Measurements from ENCODE around the gene PAX3.

Gene PAX3

DNA sequence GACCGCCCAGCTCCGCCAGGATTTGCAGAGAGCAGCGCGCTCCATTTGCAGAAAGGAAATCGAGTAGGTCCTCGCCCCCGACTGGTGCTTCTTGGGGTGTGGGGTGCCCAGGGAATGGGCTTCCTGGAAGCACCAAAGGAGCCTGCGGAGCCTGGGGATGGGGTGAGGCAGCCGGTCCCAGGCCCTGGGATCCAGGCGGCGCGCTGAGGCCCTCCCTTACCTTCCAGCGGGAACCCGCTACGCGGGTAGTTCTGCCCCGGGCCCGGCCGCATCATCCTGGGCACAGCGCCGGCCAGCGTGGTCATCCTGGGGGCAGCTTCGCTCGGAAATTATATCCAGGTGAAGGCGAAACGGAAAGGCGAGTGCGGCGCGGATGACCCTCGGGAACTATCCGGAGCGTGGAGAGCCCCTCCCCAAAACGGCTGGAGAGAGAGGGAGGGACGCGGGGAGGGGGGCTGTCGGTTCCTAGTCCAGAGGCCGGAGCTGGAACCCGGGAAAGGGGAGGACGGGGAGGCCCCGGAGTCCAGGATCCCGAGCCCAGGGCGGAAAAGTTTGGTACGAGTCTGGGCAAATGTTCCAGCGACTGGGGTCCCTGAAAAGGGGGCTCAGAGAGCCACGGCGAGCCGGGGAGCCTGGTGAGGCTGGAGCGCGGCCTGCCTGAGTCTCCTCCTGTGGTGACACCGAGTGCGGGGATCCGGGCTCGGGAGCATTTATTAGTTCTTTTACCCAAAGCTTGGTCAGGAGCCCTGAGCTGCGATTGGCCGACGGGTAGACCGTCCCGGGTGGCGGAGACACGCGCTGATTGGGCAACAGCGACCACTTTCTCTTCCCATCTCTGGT lies at the start of gene PAX3:
TSS of gene PAX3 (minus strand) at position 688 of the 840 bp plus-strand sequence. CDS start at position 305, 383 bp downstream.
- no peak for DNase-seq

DNA sequence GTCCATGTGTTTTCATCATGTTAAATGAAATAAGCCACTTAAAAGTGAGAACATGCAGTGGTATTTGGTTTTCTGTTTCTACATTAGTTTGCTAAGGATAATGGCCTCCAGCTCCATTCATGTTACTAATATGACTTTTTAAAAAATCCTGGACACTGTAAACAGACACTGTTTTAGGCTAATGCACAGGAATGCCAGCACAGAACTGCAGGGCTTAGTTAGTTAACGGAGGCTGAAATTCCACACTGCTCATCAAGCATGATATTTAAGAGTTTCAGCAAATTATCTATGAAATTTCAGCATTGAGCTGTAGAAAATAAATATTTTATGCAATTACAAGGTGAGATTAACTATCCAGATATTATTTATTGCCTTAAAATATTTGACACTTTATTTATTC lies 42.5 kb upstream of the PAX3 start:
- no peak for DNase-seq

DNA sequence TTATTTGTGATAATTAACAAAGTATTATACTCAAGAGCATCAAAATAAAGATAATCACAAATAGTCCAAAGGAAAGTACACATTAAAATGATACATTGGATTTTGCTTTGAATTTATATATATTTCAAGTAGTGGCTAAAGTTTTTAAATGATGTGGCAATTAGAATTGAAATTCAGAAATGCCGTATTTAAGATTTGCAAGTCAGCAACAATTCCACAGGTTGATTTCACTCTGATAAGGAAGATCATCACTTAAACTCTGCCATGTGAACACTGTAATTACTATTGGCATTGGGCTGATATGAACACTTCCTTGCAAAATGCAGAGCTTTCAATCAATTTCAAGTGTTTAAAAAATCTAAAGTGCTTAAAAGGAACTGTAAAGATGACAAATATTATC lies 39.6 kb upstream of the PAX3 start:
- DNase-seq: no peak

DNA sequence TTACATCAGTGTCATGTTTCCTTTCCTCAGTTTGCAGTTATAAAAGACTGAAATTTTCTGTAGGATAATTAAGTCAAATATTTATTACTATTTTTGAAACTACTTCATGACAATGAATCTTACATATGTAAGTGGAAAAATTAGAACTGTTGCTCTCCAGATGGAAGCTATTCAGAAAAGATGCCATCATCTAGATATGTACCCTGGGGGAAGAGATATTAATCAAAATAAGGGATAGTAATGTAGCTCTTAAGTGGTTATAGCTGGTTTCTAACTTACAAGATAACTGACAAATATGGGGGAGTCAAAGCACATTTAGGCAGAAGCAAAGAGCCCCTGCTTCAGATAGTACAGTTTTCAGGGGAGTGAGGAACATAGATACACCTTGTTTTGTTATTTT lies 38.1 kb upstream of the PAX3 start:
- DNase-seq: no peak

DNA sequence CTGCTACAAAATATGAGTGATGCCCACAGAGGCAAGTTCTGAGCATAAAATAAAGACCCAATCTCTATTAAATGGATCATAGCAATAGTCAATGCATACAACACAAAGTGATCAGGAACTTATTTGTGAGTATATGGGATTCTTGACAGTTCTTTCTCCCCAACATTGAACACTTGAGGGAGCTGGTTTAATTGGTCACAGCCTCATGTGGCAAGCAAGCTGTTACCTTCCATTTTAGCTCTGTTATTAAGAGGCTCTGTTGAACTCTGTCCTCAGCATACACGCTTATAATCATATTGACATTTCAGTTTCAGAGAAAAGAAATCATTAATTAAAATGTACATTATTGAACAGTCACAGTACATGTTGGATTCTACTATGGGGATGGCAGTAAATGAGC lies 37.6 kb upstream of the PAX3 start:
- DNase-seq: no peak

DNA sequence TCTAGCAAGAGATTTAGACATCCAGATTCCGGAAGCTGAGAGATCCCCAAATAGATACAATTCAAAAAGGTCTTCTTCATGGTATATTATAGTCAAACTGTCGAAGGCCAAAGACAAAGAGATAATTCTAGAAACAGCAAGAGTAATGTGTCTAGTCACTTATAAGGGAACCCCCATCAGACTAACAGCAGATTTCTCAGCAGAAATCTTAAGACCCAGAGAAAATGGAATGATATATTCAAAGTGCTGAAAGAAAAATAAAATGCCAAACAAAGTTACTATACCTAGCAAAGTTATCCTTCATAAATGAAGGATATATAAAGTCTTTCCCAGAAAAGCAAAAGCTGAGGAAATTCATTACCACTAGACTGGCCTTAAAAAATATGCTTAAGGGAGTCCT lies 36.1 kb upstream of the PAX3 start:
- no peak for DNase-seq

DNA sequence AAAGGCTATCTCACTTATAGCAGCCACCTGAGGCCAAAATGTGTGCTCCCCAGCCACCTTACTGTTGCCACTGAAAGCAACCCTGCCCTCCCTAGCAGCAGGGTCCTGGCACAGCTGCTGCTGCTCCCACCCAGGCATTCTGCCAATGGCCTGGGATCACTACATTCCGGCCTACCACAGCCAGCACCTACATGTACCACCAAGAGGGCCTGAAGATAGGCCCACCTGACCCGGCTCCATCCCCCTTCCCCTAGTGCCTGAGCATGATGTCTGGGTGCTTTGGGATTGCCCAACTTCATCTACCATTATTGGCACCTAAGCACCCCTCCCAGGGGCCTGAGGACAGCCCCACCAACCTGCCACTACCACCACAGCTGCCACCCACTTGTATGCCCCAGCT lies 34.6 kb upstream of the PAX3 start:
- DNase-seq: no peak

DNA sequence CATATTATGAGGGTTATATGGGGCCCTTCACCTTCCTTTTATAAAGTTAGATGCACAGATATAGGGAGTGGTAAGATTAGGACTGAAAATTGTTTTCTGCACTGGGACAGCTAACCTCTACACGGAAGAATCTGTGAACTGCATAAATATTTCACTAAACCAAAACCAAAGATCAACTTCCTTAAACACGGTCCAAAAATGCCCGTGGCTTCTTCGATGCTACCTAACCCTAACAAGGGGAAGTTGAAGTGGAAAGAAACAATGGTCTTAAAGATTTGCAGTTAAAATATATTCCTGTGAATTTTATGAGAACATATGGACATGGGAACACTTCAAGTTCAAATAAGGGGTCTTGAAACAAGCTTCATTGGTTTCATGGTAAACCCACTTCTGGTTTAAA lies 33.3 kb upstream of the PAX3 start:
- DNase-seq: no peak

DNA sequence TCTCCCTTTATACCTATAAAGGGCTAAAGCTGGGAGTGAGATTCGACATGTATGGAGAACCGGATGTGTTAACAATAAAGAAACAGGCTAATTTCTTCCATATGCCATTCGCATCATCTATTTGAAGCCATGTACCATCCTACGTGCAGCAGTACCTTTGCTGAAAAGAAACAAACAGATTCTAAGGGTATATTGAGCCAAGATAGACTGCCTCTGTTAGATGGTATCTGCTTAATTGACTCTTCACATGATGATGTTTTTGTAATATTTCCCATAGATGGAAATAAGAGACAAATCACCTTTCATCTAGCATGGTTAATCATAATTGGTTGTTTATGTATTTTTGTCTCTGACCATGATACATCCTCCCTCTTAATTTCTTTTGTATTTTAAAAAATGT lies 32.1 kb upstream of the PAX3 start:
- no peak for DNase-seq

DNA sequence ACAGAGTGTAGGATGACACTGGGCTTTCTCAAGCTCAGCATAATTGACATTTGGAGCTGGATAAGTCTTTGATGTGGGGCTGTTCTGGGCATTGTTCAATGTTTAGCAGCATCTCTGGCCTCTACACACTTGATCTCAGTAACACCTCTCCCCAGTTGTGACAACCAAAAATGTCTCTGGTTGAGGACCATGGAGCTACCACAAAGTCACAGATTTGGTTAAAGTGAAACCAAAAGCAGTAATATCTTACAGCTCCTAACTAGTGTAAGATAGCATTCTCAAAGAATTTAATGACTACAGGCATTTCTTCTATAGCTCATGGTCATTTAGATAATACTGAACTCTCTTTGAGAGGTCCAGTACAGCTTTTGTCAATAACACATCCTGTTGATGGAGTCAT lies 23.4 kb upstream of the PAX3 start:
- DNase-seq: no peak

DNA sequence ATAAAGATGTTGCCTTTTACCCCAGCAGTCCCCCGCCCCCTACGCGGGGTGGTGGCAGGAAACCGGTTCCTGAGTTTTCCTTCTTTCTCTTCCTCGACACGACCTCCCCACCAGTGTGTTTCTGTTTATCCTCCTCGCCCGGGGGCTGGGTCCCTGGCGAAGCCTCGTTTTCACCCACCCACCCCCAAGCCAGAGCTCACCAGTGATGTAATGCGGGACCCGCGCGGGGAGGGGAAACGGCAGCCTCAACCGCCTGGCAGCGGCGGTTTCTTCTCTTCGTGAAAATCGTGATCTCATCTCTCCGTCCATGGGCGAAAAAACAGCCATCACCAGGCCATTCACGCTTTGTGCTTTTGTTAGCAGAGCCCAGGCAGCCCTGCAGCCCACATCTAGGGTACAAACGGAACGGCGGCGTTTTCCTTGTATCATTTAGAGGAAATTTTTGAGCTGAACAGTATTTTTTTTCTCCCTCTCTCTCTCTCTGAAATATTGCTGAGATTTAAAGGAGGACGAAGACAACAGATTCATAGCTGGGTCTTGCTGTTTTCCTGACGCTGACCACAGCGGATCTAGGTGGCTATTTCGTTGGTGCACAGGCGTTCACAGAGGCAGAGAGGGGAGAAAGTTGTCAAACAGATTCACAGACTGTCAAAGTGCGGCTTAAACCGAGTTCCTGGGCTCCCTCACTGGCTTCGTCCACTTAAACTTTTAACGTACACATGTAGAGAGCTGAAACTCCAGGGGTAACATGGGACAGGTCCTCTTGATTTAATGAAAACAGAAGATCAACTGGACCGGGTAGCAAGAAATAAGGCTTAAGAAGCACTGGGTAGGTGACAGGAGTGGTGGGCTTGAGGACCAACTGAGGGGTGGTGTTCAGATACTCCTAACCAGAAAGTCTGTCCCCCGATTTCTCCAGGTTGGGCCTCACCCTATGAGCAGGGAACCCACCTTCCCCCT lies 21.9 kb upstream of the PAX3 start:
- peak; percentile 88 for DNase-seq

DNA sequence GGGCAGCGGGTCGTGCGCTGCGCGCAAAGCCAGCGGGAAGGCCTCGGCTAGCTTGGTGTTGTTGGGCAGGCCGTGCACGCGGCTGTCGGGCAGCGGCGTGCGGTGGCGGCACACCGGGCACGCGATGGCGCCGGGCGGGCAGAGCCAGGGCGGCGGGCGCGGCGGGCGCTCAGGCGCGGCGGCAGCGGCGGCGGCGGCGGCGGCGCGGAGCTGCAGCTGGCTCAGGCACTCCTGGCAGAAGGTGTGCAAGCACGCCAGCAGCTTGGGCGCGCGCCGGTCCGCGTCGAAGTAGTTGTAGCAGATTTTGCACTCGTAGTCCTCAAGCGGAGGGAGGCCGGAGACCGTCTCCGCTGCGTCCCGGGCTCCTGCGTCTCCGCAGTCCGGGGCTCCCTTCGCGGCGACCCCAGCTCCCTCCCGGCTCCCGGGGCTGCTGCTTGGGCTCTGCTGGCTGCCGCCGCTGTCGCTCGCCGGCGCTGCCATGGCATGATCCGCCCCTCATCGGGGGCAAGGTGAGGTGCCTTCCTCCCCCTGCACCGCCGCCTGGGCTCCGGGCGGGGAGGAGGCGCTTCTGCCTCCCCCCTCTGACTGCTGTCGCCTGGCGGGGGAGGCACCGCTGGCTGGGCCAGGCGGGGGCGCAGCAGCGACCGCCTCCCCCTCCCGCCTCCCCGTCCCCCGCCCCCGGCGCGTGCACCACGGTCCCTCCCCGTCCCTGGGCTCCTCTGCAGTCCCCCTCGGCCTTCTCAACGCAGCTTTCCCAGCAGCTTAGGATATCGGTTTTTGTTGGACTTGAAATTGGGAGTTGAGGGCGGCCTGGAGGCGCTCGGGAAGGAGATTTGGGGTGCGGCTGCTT lies 21.0 kb upstream of the PAX3 start:
- peak; percentile 88 for DNase-seq

DNA sequence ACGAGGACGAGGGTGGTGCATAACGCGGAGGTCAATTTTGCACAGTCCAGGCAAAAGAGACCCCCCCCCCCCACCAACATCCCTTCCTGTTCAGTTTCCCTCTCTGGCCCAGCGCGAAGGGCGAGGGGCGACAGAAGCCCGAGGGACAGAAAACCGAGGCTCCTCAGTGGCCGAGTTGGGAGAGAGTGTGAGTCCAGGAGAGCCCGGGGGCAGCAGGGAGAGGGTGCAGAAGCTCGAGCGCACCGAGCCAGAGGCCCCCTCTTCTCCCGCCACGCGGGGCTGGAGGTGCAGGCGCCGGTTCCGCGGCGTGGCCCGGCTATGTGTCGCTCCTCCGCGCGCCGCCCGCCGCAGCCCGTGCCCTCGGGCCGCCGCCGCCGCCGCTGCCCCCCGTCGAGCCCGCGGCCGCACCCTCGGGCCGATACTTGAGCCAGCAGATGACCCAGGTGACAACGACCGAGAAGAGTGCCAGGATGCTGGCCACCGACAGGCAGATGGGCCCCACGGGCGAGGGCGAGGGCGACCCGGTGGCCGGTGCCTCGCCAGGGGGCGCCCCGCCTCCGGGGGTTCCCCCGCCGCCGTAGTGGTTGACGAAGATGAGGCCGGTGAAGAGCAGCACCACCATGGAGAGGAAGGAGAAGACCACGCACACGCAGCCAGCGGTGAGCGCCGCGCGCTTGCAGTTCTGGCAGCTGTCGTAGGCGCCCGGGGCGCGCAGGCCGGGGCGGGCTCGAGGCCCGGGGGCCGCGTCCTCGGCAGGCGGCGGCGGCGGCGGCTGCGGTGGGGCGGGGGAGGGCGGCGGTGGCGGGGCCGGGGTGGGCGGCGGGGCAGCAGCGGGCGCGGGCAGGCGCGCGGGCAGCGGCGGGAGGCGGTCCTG lies 20.2 kb upstream of the PAX3 start:
- DNase-seq: peak; percentile 39

DNA sequence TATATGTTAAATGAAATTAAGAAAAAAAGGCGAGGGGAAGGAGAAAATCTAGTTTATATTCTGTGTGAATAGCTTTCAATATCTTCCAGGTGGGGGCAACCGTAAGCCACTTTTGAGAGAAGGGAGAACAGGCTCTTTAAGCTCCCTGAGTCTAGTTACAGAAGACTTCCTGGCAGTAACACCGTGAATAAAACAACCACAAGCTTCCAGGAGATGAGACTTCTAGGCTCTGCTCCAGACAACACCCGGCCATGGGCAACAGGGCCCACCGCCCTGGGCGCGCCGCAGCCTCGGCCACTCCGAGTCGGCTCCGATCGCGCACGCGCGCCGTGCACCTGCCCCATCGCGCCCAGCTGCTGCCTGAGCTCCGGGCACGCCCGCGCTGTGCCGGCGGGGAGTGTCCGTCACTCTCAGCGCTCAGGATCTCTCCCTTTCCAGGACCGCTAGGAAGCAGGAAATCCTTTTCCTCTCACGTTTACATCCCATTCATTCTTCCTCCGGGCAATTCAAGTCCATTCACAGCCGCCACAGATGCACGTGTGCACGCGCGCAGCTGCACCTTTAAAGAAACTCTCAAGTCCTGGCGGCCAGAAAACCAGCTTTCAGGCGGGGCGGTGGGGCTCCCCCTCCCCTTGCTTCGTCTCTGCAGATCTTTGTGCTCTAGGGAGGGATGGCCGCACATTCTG lies 19.4 kb upstream of the PAX3 start:
- DNase-seq: peak; percentile 78

DNA sequence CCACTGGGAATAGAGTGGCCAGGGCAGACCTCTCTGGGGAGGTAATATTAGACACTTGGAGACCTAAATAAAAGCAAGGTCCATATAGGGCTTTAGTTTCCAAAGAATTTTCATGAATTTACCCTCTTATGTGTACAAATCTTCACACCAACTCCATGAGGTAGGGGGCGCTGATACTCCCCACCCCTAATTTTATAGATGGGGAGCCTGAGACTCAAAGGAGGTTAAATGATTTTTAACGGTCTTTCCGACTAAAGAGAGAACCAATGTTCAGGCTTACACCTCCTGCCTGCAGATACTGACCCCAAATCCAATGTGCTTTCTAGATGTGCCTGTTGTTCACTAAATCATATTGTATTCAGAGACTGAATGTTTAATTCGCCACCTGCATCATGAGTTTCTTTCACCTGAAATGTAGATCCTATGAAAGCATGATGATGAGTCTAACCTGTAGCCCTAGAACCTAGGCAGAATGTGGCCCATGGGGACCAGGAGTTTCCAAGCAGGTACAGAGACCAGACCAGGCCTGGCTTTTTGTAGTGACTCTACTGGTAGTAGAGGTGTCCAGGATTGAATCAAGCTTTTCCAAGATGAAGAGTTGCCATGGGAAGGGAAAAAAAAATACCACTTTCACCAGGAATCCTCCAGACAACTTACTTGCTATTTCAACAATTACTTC lies 16.8 kb upstream of the PAX3 start:
- no peak for DNase-seq

DNA sequence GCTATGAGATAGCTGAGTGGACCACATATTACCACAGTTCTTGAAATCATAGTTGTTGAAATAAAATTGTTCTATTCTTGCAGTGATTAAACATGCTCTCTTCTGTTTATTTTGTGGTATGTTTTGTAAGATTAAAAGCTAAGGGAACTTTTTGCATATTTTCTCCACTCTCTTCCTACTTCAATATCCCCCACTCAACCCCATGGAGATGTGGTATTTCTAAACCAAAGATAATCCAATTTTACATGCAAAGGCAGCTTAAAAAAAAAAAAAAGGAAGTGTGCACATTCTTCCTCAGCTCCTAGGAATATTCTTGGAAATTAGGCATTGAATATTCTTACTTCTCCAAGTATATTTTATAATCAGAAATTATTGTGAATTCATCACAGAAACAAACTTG lies 15.0 kb upstream of the PAX3 start:
- no peak for DNase-seq

DNA sequence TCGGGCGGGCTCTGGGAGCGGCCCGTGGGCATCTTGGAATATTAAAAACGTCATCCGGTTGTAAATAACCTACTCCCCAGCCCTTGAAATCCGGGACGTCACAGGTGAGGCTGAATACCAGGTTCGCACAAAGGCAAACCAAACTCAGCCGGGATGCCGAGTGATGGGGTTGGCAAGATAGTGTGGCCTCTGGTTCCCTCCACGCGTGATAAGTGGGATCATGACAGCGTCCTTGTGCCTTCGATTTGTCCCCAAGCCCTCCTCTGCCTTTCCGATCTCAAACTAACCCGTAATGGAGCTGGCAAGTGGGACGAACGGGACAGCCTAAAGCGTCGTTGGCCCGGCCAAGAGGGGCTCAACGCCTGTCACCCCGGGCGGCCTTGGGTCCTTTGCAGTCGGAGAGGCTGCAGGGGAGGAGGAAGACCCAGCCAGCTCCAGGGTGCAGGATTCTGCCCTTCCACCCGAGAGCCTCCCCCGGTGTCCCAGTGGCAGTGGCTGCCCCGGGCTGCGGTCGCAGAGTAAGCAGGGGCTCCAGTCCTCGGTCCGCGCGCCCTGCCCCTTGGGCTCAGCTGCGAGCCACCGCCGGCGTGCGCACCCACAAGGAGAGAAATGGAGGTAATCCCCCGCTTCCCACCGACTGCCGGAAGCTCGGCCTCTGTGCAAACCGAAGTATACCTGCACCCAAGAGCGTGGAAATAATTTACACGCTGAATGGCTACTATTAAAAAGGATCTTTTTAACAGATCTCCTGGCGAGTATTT lies 13.4 kb upstream of the PAX3 start:
- no peak for DNase-seq

DNA sequence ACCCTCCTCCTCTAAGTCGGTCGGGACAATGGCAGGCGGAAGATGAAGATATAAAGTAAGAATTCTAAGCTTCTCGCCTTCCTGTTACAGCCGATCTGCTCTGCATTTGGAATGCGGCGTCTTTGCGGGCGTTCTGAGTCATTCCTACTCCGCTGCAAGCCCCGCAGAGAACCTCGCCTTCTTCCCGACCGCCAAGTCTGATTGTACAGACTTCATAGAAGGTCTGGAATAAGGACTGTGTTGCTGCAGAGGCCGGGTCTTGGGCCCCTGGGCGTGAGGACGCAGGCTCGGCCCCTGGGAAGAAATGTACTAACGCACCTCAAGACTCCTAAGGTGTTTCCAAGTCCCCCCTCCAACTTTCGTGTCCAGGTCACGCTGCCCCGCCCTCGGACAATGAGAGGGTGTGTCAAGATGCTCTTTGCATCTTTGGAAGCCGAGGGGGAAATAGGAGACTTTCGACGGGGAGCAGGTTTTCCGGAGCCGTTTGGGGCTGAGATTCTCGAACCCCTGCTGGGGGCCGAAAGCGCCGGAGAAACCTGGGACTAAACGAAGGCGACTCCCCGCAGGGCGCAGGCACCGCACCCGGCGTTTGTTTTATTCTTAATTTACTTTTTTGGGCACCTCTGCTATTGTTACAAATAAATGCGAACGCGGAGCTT lies 12.7 kb upstream of the PAX3 start:
- no peak for DNase-seq

DNA sequence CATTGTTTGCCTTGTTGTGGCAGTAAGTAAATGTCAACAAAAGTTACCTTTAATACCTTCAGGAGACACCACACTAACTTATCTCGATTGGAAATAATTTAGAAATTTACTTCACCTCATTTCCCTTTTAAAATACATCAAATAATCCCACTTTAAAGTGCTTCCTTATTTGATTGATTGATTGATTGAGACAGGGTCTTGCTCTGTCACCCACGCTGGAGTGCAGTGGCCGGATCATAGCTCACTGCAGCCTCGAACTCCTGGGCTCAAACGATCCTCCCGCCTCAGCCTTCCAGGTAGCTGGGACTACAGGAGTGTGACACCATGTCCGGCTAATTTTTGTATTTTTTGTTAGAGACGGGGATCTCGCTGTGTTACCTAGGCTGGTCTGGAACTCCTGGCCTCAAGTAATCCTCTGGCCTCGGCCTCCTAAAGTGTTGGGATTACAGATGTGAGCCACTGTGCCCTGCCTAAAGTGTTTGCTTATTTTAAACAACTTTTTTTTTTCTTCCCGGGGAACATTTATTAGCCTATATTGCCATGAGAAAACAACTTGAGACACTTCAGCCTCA lies 12.0 kb upstream of the PAX3 start:
- no peak for DNase-seq

Data from NCI-H2227 treated with DMSO at 0.1 percent for 48 hours (cell line).